ENCODE data around the gene PTP4A1.

The PTP4A1 gene

GRCh38 chr6:63561288-63561687, 11.0 kb upstream of the PTP4A1 start:
- no peak for TF ChIP-seq RAD21 (IDR thresholded peaks at IDR 0.05; ENCODE audit: low read depth)
- no peak for TF ChIP-seq CEBPB (IDR thresholded peaks at IDR 0.05)
- TF ChIP-seq ZBTB7A (IDR thresholded peaks at IDR 0.05; ENCODE audit: low read depth): no peak
- TF ChIP-seq TCF12 (IDR thresholded peaks at IDR 0.05; ENCODE audit: low read depth): no peak
- TF ChIP-seq USF1 (IDR thresholded peaks at IDR 0.05): no peak
- TF ChIP-seq YY1 (IDR thresholded peaks at IDR 0.05; ENCODE audit: low read depth): no peak
- no peak for TF ChIP-seq CREB1 (IDR thresholded peaks at IDR 0.05; ENCODE audit: low read depth)
- no peak for TF ChIP-seq NFIC (IDR thresholded peaks at IDR 0.05)

- TF ChIP-seq CREB1 (IDR thresholded peaks at IDR 0.05; ENCODE audit: low read depth) (no peak), REST (IDR thresholded peaks at IDR 0.05; ENCODE audit: low read depth) (no peak), NFIC (IDR thresholded peaks at IDR 0.05) (no peak), TEAD4 (IDR thresholded peaks at IDR 0.05) (no peak), EGR1 (IDR thresholded peaks at IDR 0.05) (no peak), CEBPB (IDR thresholded peaks at IDR 0.05) (no peak), MAX (IDR thresholded peaks at IDR 0.05) (no peak), FOXM1 (IDR thresholded peaks at IDR 0.05; ENCODE audit: borderline replicate concordance, low read depth) (no peak), USF1 (IDR thresholded peaks at IDR 0.05) (no peak), ZBTB7A (IDR thresholded peaks at IDR 0.05; ENCODE audit: low read depth) (no peak), EP300 (IDR thresholded peaks at IDR 0.05; ENCODE audit: borderline replicate concordance) (no peak), RAD21 (IDR thresholded peaks at IDR 0.05; ENCODE audit: low read depth) (no peak), TCF12 (IDR thresholded peaks at IDR 0.05; ENCODE audit: low read depth) (no peak), YY1 (IDR thresholded peaks at IDR 0.05; ENCODE audit: low read depth) (no peak), TAF1 (IDR thresholded peaks at IDR 0.05; ENCODE audit: low read depth) (no peak)
Observed at GRCh38 chr6:63563235-63563634, 9.0 kb upstream of the PTP4A1 start.

- TF ChIP-seq CEBPB (IDR thresholded peaks at IDR 0.05) (no peak), EGR1 (IDR thresholded peaks at IDR 0.05) (no peak), USF1 (IDR thresholded peaks at IDR 0.05) (no peak), RAD21 (IDR thresholded peaks at IDR 0.05; ENCODE audit: low read depth) (no peak), MAX (IDR thresholded peaks at IDR 0.05) (no peak), EP300 (IDR thresholded peaks at IDR 0.05; ENCODE audit: borderline replicate concordance) (no peak), FOXM1 (IDR thresholded peaks at IDR 0.05; ENCODE audit: borderline replicate concordance, low read depth) (no peak), TCF12 (IDR thresholded peaks at IDR 0.05; ENCODE audit: low read depth) (no peak), ZBTB7A (IDR thresholded peaks at IDR 0.05; ENCODE audit: low read depth) (no peak)
Observed at GRCh38 chr6:63565058-63565726, 7.1 kb upstream of the PTP4A1 start.

GRCh38 chr6:63565727-63566596, 6.3 kb upstream of the PTP4A1 start:
- TF ChIP-seq REST (IDR thresholded peaks at IDR 0.05; ENCODE audit: low read depth) (no peak), FOXM1 (IDR thresholded peaks at IDR 0.05; ENCODE audit: borderline replicate concordance, low read depth) (no peak), RAD21 (IDR thresholded peaks at IDR 0.05; ENCODE audit: low read depth) (no peak), ZBTB7A (IDR thresholded peaks at IDR 0.05; ENCODE audit: low read depth) (no peak)

GRCh38 chr6:63567966-63568365, 4.3 kb upstream of the PTP4A1 start:
- no peak for TF ChIP-seq TAF1 (IDR thresholded peaks at IDR 0.05; ENCODE audit: low read depth)
- no peak for TF ChIP-seq NFIC (IDR thresholded peaks at IDR 0.05)
- TF ChIP-seq EP300 (IDR thresholded peaks at IDR 0.05; ENCODE audit: borderline replicate concordance): no peak
- no peak for TF ChIP-seq YY1 (IDR thresholded peaks at IDR 0.05; ENCODE audit: low read depth)
